ENCODE results near the gene SMPD1.

Gene SMPD1

DNA sequence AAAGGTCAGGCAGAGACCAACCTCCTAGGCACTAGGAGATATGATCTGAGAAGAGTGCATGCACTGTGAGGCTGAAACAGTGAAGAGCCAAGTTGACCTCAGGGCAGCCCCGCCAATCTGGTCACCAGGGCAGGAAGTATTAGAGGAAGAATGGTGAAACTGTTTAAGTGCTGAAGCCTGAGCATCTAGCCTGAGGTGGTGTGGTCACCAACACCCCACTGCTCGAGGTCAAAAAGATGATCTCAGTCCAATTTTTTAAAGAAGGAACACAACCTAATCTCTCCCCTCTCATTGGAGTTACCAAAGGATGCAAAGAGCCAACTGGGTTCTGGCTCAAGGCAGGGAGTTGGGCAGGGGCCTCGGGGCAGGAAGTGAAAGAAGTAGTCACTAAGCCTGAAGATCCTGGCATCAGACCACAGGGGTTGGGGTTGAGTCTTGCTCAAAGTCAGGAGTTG lies 24.6 kb downstream of the SMPD1 start:
- DNase-seq (ENCODE audit: low read depth): no peak

DNA sequence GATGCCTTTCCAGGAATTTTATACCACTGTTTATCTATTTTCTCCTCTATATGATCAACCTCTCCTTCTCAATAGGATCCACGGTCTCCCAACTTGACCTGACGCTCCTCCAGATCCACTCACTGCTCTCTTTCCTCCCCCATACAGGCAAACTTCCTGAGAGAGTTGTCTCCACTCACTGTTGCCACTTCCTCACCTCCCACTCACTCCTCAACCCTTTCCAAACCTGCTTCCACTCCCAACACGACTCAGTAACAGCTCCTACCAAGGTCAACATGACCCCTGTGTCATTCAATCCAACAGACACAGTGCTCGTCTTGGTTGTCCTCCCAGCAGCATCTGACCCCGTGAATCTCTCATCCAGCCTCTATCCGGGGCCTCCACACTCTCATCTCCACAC lies 25.5 kb downstream of the SMPD1 start:
- no peak for DNase-seq (ENCODE audit: low read depth)

DNA sequence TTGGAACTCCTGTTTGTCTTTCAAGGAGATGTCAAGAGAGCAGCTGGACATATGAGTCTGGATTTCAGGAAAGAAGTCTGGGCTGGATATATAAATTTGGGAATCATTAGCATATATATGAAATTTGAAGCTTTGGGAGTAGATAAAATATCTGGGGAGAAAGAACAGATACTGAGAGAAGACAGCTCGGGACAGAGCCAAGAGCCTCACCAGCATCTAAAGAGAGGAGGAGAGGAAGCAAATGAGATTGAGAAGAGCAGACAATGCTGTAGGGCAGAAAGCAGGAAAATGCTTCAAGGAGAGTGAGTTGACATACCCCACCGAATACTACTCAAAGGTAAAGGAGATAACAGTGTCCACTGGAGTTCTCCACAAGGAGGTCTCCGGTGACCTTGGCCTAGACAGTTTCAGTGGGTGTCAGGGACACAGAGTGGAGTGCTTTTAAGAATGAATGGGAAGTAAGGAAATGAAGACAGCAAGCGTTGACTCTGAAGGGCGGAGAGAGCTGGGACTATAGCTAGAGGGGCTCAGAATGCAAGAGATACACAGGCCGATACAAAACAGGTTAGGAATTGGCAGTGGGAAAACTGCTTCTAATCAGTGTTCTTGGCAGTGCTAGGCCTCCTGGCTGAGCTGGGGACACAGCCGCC lies 27.8 kb downstream of the SMPD1 start:
- no peak for DNase-seq (ENCODE audit: low read depth)

DNA sequence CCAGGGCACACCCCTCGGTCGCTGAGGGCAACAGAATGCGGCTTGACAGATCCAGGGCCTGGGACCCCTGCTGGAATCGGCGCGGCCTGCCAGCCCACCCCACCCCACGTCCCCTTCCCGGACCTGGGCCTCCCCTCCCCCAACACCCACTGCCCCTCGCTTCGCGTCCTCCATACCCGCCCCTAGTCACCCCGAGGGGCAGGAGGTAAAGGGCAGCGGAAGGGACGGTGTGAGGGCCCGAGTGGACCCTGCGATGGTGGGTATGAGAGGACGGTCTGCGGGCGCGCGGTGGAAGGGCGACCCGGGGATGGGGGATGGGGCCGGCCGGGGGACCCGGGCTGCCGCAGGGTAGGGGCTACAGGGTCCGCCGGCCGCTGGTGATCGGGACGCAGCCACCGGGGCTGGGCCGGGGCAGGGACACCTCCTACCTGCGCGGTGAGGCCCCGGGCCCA lies 28.3 kb downstream of the SMPD1 start:
- DNase-seq (ENCODE audit: low read depth): no peak

DNA sequence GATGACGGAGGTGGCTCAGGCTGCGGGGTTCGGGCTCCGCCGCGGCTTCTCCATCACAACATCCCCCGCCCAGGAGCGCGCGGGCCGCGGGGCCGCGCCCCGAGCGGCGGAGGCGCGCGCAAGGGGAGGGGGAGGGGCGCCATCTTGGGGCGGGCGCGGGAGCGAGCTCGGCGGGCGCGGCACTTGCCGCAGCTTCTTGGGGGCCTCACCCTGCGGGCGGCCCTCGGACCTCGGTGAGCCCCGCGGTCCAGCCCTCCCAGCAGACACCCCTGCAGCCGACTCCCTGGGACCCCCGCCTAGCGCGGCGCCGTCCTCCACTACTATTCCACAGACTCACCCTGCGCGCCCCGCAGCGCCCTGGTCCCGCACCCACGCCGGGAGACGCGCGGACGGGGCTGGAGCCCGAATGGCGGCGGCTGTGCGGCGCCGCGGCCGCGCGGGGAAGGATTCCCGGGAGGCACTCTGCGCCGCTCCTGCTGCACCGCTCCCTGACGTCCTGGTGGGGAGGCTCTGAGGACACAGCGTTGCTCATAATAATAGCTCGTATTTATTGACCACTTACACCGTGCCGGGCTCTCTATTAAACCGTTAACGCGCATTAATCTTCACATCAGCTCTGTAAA lies 28.8 kb downstream of the SMPD1 start, which contains the start of gene APBB1:
TSS of gene APBB1 (minus strand) at position 86 of the 623 bp plus-strand sequence. CDS start 7,747 bp downstream, outside the sequence.
- DNase-seq (ENCODE audit: low read depth): no peak

DNA sequence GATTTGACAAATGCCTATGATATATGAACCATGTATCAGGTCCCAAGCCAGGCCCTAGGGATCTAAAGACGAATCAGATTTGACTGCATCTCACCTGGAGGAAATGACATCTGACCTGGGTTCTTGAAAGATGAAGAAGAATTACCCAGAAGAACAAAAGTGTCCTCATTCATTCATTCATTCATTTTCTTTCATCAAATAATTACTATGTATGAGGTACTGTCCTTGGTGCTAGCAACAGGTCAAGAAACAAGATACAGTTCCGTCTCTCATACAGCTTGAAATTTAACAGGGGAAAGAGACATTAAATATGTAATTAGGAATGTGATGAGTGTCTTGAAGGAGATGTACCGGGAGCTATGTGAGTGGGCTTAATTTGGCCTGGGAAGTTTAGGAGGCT lies 30.4 kb downstream of the SMPD1 start:
- DNase-seq (ENCODE audit: low read depth): no peak

DNA sequence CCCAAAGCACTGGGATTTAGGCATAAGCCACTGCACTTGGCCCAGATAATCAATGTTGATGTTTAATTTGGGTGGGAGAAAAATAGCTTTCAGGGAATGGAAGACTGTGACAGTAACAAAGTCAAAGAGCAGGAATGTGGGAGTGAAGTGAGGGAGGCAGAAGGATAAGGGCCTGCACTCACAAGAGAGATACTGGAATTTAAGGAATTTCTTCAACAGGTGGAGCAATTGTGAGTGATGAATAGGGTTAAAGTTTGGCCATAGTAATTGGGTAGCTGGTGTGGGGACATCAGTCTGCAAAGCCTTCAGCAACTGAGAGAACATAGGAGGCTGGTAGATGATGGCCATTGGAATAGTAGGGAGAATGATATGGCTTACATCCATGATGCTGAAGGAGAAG lies 37.2 kb downstream of the SMPD1 start:
- DNase-seq (ENCODE audit: low read depth): no peak

DNA sequence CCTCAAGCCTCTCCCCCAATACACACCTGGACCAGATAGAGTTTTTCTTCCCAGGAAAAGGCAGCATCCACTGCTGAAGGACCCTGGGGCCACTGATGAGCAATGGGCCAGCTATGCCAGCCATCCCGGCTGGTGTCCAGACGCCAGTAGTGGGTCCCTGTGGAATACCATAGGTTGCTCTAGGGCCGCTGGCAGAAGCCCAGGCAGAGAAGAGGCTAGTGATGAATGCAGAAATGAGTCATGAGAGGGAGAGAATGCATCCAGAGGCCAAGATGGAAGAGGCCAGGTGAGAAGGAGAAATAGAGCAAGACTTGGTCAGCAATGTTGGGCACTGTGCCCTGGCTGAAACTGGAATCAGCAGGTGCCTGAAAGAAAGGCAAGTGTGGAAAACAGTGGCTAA lies 41.6 kb downstream of the SMPD1 start:
- DNase-seq (ENCODE audit: low read depth): peak; percentile 70

DNA sequence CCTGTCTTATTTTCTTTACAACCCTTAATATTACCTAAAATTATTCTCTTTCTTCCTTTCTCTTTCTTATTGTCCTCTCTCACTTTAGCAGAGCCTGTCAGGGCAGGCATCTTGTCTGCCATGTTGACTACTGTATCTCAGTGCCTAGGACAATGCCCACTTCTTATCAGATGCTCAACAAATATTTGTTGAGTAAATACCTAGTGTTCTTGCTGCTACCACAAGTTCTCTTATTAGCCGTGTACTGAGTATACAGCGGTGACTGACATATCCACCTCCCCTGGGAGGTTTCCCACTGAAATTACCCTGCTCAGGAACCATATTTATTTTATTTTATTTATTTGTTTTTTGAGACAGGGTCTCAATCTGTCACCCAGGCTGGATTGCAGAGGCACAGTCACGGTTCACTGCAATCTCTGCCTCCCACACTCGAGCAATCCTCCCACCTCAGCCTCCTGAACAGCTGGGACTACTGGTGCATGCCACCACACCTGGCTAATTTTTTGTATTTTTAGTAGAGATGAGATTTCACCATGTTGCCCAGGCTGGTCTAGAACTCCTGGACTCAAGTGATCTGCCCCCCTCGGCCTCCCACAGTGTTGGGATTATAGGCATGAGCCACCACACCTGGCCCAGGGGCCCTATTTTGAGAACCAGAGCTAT lies 43.9 kb downstream of the SMPD1 start:
- DNase-seq (ENCODE audit: low read depth): no peak

DNA sequence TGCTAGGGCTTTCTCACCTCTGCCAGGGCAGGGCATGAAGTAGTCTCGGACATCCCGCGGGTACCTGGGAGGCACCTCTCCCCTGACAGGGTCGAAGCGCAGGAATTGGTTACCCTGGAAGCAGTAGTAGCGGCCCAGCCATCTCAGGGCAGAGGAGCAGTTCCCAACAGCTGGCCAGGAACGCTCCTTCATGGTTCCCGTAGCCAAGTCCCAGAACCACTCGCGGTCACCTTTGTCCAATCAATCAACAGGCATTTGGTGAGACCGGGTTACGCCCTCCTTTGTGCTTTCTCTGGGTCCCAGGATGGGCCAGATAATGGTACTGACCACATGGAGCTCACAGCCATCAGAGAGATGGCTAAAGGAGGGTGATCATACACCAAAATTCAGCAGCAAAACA lies 47.1 kb downstream of the SMPD1 start:
- DNase-seq (ENCODE audit: low read depth): no peak

DNA sequence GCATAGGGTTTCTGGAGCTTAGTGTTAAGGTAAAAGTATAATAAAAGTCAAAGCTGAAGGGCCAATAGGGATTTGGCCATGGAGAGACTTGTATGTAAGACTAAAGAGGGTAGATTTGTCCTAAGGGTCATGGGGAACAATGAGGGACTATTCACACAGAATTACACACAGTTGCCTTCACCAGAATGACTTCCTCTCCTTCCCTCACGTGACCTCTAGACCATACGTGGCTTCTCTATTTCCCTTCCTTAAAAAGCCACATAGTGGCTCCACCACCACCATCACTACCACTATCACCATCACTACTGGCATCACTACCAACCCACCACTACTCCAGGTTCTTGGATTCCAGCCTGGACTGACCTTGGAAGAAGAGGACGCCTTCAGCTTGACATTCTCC lies 47.7 kb downstream of the SMPD1 start:
- DNase-seq (ENCODE audit: low read depth): no peak

DNA sequence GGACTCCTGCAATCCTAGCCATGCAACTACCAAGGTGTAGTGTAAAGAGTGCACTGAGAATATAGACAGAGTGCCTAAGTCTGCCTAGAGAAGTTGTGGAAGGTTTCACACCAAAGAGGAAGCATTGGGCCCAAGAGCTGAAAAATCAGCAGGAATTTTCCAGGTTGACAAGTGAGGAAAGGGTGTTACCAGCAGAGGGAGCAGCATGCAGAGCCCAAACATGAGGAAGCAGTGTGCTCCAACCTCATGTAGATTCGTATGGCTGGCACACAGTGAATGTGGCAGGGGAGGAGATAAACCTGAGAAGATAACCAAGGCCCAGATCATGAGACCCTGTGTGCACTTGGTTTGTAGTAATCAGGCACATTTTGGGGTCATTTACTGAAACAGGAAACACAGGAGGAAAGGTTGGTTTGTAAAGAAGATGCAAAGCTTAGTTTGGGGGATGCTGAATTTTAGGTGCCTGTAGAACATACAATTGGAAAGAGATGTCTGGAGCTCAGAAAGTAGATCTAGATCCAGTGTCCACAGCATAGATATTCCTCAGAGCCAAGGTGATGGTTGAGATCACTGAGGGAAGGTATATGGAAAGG lies 48.8 kb downstream of the SMPD1 start:
- DNase-seq (ENCODE audit: low read depth): no peak

DNA sequence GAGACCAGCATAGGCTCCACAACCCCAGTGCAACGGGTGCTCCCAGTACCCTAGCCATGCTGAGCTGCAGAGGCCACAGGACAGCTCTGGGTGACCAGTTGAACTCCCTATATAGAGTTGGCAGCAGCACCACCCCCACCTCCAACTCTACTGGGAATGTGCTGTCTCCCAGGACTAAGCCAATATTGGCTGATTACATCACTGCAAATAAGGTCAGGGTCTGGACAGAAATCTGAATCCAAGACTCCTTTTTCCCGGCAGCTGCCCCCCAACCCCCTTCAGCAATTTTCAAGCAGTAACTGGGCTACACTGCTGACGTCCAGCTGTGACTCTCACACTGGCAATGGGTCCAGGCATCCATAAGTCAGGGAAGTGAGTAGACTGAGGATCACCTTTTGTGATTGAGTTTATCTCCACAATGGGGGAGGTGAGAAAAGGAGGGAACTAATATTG lies 50.7 kb downstream of the SMPD1 start, which contains the start of gene HPX:
TSS of gene HPX (minus strand) at position 82 of the 453 bp plus-strand sequence. CDS start at position 58, 24 bp downstream.
- no peak for DNase-seq (ENCODE audit: low read depth)

DNA sequence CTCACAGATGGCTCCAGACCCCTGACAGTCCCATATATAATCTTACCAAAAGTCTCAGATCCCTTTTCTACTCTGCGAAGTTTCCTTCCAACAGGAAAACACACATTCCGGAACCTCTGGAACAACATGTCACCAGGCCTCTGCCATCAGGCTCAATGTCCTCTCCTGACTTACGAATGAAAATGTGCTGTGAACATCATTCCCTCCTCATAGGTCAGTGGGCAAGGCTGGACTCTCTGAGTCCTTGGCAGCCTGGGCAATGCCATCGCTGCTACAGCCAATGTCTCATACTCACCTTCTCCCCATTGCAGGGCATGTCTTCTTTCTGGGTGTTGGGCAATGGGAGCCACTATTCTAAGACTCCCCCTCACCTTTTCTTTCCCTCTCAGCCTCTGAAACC lies 52.2 kb downstream of the SMPD1 start:
- no peak for DNase-seq (ENCODE audit: low read depth)

DNA sequence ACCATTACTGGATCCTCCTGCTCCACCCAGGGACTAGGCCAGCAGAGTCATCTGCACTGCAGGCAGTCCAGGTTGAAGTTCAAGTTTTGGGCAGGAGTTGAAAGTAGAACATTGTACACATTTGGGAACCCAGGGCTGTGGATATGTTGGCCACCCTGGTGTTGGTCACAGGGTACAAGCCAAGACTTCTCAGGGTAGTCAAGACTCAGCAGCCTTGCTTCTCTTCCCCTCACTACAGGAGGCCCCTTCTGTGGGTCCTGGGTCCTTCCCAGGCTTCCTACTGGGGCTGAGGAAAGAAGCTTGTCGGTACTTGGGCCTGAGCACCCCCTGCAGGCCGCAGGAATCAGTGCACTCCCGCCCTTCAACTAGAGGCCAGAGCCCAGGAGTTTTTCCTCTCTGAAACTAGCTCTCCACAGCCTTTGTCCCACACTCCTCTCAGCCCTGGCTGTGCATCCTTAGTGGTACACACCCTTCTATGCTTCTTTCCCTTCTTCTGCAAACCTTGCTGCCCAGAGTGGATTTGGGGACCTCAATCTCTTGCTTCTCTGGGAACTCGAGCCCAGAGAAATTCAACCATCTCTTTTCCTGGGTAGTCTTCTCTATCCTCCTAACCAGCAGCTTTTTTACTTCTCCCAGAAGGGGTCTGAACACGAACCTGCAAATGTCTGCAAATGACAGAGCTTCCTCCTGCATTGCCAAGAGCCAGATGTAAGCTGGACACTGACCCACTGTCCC lies 53.2 kb downstream of the SMPD1 start:
- peak; percentile 23 for DNase-seq (ENCODE audit: low read depth)
